ES-I3 (cell line): Measurements from ENCODE around the gene NDUFB10.
A peak's percentile ranks its signal among the peaks of the same experiment; 100 is the strongest.

ENCODE experiments used
- H3K36me3 ChIP-seq: 2 replicates; pipeline ENCODE4 v1.6.1; 2013; ENCODE audit warnings: mild to moderate bottlenecking, low read length, control low read depth, moderate library complexity; ENCODE audit not compliant: insufficient read depth
- H3K4me1 ChIP-seq: 2 replicates; pipeline ENCODE4 v1.6.1; 2013; ENCODE audit warnings: mild to moderate bottlenecking, control low read depth, low read length; ENCODE audit not compliant: insufficient read depth
- H3K9ac ChIP-seq: 2 replicates; pipeline ENCODE4 v1.6.1; 2013; ENCODE audit warnings: low read depth, mild to moderate bottlenecking, low read length, moderate library complexity
- H3K9me3 ChIP-seq: 2 replicates; pipeline ENCODE4 v1.6.1; 2013; ENCODE audit warnings: mild to moderate bottlenecking, low read length, moderate library complexity; ENCODE audit not compliant: control insufficient read depth, insufficient read depth

Gene NDUFB10

GRCh38 chr16:1976951-1977874, 17.9 kb downstream of the NDUFB10 start:
- no peaks in the 10 kb centered on the region for H3K36me3 ChIP-seq

DNA sequence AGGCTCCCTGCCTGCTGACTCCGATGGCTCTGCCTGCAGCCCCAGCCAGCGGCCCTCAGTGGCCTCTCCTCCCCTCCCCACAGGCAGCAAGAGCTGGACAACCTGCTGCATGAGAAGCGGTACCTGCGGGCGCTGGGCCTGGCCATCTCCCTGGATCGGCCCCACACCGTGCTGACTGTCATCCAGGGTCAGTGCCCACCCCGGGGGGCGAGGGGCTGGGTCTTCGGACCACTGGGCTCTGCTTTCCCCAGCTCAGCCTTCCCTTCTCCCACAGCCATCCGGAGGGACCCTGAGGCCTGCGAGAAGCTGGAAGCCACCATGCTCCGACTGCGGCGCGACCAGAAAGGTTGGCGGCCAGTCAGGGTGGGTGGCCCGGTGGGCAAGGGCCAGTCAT, 18.5 kb downstream of the NDUFB10 start:
- H3K9ac ChIP-seq = no peak overlapping the region
- H3K36me3 ChIP-seq = no peaks in the 10 kb centered on the region
- H3K9me3 ChIP-seq = no peaks in the 10 kb centered on the region
- H3K4me1 ChIP-seq = peaks cover 7% of the 10 kb centered on the region; the same call in 1 of the 2 replicates

More at GRCh38 chr16:1976951-1977874, 17.9 kb downstream of the NDUFB10 start:
- no peak overlapping the region for H3K9ac ChIP-seq
- H3K9me3 ChIP-seq = no peaks in the 10 kb centered on the region
- H3K4me1 ChIP-seq = peaks cover 6% of the 10 kb centered on the region; the same call in 1 of the 2 replicates

GRCh38 chr16:1978476-1979120, 19.3 kb downstream of the NDUFB10 start:
- Histone ChIP-seq H3K9ac (peak overlapping the region; percentile 58; the same call in 1 of the 2 replicates), H3K9me3 (no peaks in the 10 kb centered on the region), H3K36me3 (no peaks in the 10 kb centered on the region), H3K4me1 (peaks cover 11% of the 10 kb centered on the region; the same call in 1 of the 2 replicates)

GRCh38 chr16:1979271-1980029, 20.1 kb downstream of the NDUFB10 start:
- Histone ChIP-seq H3K36me3 (no peaks in the 10 kb centered on the region), H3K9me3 (no peaks in the 10 kb centered on the region), H3K4me1 (peaks cover 11% of the 10 kb centered on the region; the same call in 1 of the 2 replicates), H3K9ac (peak overlapping the region; percentile 58)

- no peaks in the 10 kb centered on the region for H3K36me3 ChIP-seq
- peaks cover 14% of the 10 kb centered on the region for H3K4me1 ChIP-seq
- H3K9ac ChIP-seq = peak overlapping the region; percentile 58; the same call in 1 of the 2 replicates
- no peaks in the 10 kb centered on the region for H3K9me3 ChIP-seq
Observed at GRCh38 chr16:1980030-1980769, 20.9 kb downstream of the NDUFB10 start.

DNA sequence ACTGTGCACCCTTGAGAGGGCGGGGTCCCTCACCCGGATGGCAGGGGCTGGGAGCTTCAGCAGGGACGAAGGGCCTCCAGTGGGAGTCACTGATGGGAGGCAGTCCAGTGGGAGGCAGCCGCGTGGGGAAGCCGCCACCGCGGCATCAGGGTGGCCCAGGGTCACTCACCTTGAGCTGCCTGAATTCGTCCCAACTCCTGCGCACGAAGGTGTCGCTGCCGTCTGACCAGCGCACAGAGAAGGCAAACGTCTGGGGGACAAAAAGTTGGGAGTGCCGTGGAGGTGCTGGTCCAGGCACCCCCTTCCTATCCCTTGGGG, 21.4 kb downstream of the NDUFB10 start:
- H3K9me3 ChIP-seq = no peaks in the 10 kb centered on the region
- H3K9ac ChIP-seq = no peak overlapping the region
- no peaks in the 10 kb centered on the region for H3K36me3 ChIP-seq
- peaks cover 15% of the 10 kb centered on the region for H3K4me1 ChIP-seq

DNA sequence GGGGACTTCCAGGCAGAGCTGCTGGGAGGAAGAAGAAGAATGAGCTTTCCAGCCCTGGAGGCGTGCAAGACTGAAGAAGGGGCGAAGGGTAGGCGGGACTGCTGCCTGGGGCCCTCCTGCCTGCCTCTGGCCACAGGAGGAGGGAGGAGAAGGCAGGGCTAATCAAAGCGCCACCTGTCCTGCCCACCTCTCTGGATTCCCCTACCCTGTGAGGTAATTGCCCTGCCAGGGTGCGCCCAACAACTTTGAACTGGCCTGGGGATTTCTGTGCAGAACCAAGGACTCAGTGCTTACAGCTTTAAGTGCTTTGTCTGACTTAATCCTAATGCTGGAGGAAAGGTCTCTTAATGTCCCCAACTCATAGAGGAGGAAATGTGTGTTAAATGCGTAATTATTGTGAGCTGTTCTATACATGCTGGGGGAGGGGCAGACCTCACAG, 22.1 kb downstream of the NDUFB10 start, which contains the start of gene NOXO1:
Gene NOXO1 (minus strand): TSS at position 72 of the 439 bp plus-strand sequence. CDS start 290 bp downstream, outside the sequence.
- Histone ChIP-seq H3K4me1 (peaks cover 15% of the 10 kb centered on the region), H3K9me3 (no peaks in the 10 kb centered on the region), H3K9ac (peak within 1 kb of the TSS; percentile 58; the same call in 1 of the 2 replicates), H3K36me3 (peaks cover 3% of the 10 kb centered on the region; the same call in 1 of the 2 replicates)

GRCh38 chr16:1982013-1982433, 22.7 kb downstream of the NDUFB10 start:
- Histone ChIP-seq H3K9me3 (no peaks in the 10 kb centered on the region), H3K9ac (no peak overlapping the region), H3K36me3 (peaks cover 3% of the 10 kb centered on the region; the same call in 1 of the 2 replicates), H3K4me1 (peaks cover 15% of the 10 kb centered on the region)

GRCh38 chr16:1982991-1983543, 23.7 kb downstream of the NDUFB10 start:
- peak overlapping the region; percentile 66; the same call in 1 of the 2 replicates for H3K9ac ChIP-seq

DNA sequence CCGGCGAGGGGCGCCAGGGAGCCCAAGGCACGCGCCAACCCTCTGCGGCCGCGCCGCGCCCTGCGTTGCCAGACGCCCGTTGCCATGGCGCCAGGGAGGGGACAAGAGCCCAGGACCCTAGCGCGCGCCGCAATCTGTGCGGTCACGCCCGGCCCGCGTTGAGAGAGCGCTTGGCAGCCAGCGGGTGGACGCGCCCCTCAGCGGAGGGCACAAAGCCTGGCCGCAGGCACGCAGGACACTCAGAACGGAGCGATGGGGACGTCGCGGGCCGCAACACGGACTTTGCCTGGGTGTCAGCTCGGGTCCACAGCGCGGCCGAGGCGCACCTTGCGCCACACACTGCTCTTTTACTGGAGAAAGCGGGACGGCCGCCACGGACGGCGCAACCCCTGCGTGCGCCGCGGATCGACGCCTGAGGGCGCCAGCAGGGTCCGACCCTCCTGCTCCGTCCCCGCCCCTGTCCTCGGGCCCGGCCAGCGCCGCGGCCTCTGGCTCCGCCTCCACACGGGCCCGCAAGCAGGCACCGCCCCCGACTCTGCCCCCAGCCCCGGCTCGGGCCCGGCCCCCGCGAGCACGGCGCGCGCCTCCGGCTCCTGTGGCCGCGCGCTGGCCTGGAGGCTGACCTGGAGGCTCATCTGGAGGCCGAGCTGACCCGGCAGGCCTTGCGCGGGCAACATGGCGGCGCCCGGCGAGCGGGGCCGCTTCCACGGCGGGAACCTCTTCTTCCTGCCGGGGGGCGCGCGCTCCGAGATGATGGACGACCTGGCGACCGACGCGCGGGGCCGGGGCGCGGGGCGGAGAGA, 24.4 kb downstream of the NDUFB10 start, which contains the start of gene GFER:
Gene GFER (plus strand): TSS at position 650 of the 803 bp plus-strand sequence. CDS start 26 bp downstream, at position 676.
- Histone ChIP-seq H3K36me3 (peaks cover 3% of the 10 kb centered on the region; the same call in 1 of the 2 replicates), H3K9me3 (no peaks in the 10 kb centered on the region), H3K4me1 (peaks cover 15% of the 10 kb centered on the region), H3K9ac (peak within 1 kb of the TSS; percentile 66)

More at GRCh38 chr16:1982991-1983543, 23.7 kb downstream of the NDUFB10 start:
- H3K9me3 ChIP-seq = no peaks in the 10 kb centered on the region
- peaks cover 3% of the 10 kb centered on the region; the same call in 1 of the 2 replicates for H3K36me3 ChIP-seq
- peaks cover 15% of the 10 kb centered on the region for H3K4me1 ChIP-seq

DNA sequence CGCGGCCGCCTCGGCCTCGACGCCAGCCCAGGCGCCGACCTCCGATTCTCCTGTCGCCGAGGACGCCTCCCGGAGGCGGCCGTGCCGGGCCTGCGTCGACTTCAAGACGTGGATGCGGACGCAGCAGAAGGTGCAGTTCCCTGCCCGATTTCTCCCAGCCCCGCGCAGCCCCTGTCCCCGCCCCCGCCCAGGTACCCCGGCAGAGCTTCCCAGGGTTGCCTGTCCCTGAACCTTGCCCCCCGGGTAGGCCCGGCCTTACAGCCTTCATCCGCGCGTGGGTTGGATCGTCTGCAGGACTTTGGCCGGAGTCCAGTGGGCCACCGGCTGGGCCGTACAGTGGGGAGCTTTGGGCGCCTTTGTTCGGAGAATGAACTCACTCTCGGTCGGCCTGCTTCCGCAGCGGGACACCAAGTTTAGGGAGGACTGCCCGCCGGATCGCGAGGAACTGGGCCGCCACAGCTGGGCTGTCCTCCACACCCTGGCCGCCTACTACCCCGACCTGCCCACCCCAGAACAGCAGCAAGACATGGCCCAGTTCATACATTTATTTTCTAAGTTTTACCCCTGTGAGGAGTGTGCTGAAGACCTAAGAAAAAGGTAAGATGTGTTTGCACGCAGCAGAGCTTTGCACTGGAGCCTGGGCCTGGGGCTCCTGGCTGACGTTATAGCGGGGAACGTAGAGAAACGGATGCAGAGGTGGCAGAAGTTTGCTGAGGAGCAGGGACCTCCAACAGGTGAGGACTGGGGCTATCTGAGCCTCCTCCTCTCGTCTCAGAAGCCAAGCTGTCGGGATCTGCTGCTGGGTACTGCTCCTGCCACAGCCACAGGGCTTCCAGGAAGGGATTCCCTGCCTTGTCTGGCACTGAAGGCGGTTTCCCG, 25.2 kb downstream of the NDUFB10 start:
- Histone ChIP-seq H3K36me3 (peaks cover 3% of the 10 kb centered on the region; the same call in 1 of the 2 replicates), H3K4me1 (peaks cover 15% of the 10 kb centered on the region)

More for the DNA sequence above, 25.2 kb downstream of the NDUFB10 start:
- Histone ChIP-seq H3K9me3 (no peaks in the 10 kb centered on the region), H3K9ac (peak overlapping the region; percentile 66)
